ENCODE results near the gene CBX2. TPM values are rescaled to one million over a fixed set of nuclear protein-coding genes. Genes with fewer than 3 reads are reported as not detected.

Gene CBX2
- total RNA-seq, 1 donor from 2014 or later = 11.9 TPM

- peaks cover 9% of the 10 kb centered on the region for H3K27me3 ChIP-seq (ENCODE audit: control insufficient read depth, insufficient read depth, low read length)
- DNase-seq (ENCODE audit: low read depth) = no peak
- TF ChIP-seq, protein P1, sequence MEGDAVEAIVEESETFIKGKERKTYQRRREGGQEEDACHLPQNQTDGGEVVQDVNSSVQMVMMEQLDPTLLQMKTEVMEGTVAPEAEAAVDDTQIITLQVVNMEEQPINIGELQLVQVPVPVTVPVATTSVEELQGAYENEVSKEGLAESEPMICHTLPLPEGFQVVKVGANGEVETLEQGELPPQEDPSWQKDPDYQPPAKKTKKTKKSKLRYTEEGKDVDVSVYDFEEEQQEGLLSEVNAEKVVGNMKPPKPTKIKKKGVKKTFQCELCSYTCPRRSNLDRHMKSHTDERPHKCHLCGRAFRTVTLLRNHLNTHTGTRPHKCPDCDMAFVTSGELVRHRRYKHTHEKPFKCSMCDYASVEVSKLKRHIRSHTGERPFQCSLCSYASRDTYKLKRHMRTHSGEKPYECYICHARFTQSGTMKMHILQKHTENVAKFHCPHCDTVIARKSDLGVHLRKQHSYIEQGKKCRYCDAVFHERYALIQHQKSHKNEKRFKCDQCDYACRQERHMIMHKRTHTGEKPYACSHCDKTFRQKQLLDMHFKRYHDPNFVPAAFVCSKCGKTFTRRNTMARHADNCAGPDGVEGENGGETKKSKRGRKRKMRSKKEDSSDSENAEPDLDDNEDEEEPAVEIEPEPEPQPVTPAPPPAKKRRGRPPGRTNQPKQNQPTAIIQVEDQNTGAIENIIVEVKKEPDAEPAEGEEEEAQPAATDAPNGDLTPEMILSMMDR (IDR thresholded peaks at IDR 0.05; ENCODE audit: insufficient read depth, low read length, poor library complexity, severe bottlenecking) = no peak
- no peaks in the 10 kb centered on the region for H3K36me3 ChIP-seq (ENCODE audit: control insufficient read depth, insufficient read depth, low read length)
- no peak overlapping the region for H3K4me3 ChIP-seq (ENCODE audit: low read depth, low read length)
Measured at GRCh38 chr17:79757140-79757745, 20.7 kb upstream of the CBX2 start.

DNA sequence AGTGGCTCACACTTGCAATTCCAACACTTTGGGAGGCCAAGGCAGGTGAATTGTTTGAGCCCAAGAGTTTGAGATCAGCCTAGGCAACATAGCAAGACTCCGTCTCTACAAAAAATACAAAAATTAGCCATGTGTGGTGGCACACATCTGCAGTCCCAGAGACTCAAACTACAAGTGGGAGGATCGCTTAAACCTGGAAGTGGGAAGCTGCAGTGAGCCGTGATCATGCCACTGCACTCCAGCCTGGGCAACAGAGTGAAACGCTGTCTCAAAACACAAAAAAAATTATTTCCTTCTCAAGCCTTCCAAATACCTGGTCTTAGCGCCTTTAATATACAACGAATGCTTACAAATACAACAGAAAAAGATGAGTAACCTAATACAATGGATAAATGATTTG, 19.7 kb upstream of the CBX2 start:
- DNase-seq (ENCODE audit: low read depth) = no peak
- TF ChIP-seq, protein P1 (IDR thresholded peaks at IDR 0.05; ENCODE audit: insufficient read depth, low read length, poor library complexity, severe bottlenecking) = no peak
- peaks cover 7% of the 10 kb centered on the region for H3K27me3 ChIP-seq (ENCODE audit: control insufficient read depth, insufficient read depth, low read length)
- no peak overlapping the region for H3K4me3 ChIP-seq (ENCODE audit: low read depth, low read length)
- H3K36me3 ChIP-seq (ENCODE audit: control insufficient read depth, insufficient read depth, low read length) = no peaks in the 10 kb centered on the region

DNA sequence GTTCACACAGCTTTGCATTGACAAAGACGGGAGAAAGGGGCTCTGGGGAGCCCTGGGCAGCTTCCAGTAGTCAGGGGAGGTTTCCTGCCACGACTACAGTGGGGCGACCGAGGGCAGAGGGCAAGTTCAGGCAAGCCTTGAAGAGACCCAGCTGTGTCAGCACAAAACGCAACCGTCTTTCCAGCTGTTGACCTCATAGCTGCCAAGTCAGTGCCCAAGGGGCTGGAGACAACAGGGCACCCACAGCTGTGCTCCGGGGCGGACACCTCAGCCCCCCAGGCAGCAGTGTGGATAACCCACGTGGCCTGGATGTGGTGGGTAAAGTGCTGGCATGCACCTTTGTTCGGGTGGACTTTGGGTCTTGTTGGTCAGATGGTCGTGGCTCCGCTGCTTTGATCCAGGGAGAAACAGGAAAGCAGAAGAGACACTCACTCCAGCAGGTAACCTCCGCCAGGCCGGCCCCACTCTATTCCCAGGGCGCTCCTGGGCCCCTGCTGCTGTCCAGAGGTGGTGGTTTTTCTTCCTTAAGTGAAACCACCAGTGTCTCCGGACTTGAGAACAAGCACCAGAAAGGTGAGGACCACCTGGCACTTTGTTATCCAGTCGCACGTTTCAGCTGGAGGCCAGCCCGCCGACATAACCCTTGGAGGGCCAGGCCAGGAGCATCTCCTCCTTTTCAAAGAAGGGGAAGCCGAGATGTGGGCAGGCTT, 17.6 kb upstream of the CBX2 start:
- no peak overlapping the region for H3K4me3 ChIP-seq (ENCODE audit: low read depth, low read length)
- no peaks in the 10 kb centered on the region for H3K36me3 ChIP-seq (ENCODE audit: control insufficient read depth, insufficient read depth, low read length)
- DNase-seq (ENCODE audit: low read depth) = no peak
- H3K27me3 ChIP-seq (ENCODE audit: control insufficient read depth, insufficient read depth, low read length) = peaks cover 5% of the 10 kb centered on the region
- TF ChIP-seq, protein P1 (IDR thresholded peaks at IDR 0.05; ENCODE audit: insufficient read depth, low read length, poor library complexity, severe bottlenecking) = no peak

DNA sequence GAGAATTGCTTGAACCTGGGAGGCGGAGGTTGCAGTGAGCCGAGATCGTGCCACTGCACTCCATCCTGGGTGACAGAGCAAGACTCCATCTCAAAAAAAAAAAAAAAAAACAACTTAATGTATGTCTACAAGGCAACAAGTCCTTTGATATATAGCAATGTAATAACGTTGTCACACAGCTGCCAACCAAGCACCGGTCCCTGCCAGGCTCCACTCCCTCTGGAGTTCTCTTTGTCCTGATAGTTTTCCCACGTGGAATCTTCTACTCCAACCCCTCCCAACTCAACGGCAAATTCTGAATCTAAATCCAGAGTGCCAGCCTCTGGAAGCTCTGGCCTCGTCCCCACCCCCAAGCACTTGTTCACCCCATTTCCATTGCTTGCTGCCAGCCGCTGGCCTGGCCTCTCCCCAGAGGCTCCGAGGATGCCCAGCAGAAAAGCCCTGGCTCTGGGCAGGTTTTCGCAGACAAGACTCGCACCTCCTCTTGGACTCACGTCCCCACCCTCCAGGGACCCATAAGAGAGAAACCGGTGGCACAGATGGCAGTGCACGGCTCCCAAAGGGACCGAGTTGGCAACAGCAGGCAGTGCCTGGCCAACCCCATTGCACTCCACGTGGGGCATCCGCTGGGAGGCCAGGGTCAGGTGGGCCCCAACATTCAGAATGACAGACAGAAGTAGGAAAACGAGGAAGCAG, 15.9 kb upstream of the CBX2 start:
- H3K4me3 ChIP-seq (ENCODE audit: low read depth, low read length) = no peak overlapping the region
- TF ChIP-seq, protein P1 (IDR thresholded peaks at IDR 0.05; ENCODE audit: insufficient read depth, low read length, poor library complexity, severe bottlenecking) = no peak
- peaks cover under 1% of the 10 kb centered on the region for H3K27me3 ChIP-seq (ENCODE audit: control insufficient read depth, insufficient read depth, low read length)
- no peak for DNase-seq (ENCODE audit: low read depth)
- H3K36me3 ChIP-seq (ENCODE audit: control insufficient read depth, insufficient read depth, low read length) = no peaks in the 10 kb centered on the region

- H3K27me3 ChIP-seq (ENCODE audit: control insufficient read depth, insufficient read depth, low read length) = peaks cover 5% of the 10 kb centered on the region
- TF ChIP-seq, protein P1 (IDR thresholded peaks at IDR 0.05; ENCODE audit: insufficient read depth, low read length, poor library complexity, severe bottlenecking) = no peak
- no peak for DNase-seq (ENCODE audit: low read depth)
- no peaks in the 10 kb centered on the region for H3K36me3 ChIP-seq (ENCODE audit: control insufficient read depth, insufficient read depth, low read length)
- H3K4me3 ChIP-seq (ENCODE audit: low read depth, low read length) = no peak overlapping the region
Measured at GRCh38 chr17:79765708-79766107, 12.2 kb upstream of the CBX2 start.
